ENCODE data around the gene CACNA2D1.
"Not testable (repeated sequence)": the region's sequence is repeated elsewhere in the genome, so short reads cannot be mapped to it uniquely, and the experiment has no call there.

CACNA2D1 gene

DNA sequence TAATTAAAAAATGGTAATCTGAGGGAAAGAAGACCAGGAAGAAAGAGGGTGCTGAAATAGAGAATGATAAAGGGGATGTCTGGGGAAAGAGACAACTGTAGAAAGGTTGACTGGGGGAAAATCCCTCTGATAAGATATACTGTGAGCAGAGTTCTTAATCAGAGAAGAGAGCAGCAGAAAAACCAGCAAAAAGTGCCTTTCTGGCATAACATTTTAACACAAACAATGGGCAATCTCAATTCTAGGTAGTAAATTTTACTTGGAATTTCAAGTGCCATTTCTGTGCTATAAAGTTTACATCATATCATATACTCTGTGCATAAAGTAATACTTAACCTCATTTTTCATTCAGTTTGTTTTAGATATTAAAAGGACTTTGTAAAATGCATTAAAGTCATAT lies 421.9 kb downstream of the CACNA2D1 start:
- no peak for DNase-seq

DNA sequence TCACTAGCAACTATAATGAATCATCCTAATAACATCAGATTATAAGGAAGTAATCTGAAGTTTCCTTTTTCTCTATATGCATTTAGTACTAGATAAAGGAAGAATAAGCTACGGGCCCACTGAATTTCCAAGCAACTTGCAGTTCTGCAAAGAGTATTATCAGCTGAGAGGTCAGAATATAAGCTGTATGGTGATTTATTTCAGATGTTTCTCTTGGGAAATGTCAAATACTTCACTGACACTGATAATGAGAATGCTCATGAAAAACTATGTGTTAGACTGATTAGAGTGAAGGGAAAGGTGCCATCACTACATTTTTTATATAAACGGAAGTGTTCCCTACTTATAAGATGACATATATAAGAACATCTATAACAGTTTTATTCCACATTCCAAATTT lies 422.5 kb downstream of the CACNA2D1 start:
- no peak for DNase-seq

DNA sequence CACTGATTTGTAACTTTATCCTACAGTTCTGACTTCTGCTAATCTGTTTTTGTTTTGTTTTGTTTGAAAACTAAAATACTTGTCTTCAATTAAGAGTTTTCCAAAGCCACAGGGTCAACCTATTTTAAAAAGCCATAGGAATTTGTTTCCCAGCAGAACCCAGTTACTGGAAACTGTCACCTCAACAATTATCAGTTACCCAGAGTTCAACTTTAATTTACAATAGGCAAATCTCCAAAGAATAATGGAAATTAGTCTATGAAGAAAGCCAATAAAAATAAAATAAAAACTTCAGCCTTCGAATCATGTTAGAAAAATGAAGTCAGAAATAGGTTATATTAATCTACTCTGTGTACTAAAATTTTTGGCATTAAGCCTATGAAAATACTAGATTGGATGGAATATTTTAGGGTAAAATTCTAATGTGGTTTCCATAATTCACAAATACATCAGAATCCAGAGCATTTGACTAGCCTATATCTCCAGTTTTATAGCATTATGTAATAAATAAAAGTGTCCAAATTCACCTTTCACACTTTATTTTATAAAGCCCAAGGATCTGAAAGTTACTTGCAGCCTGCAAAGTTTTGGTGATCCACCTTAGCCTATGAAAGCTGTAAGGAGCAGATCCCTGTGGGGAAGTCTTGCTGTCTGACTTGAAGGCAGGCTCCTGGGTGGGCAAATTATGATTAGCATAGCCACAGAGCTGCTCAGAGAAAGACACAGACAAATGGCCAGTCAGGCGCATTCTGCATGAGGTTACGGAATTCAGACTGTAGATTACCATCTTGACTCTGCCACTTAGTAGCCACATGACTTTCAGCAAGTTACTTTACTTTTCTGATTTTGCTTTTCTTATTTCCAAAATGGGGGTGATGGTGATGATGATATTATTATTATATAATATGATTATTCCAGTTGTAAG lies 423.8 kb downstream of the CACNA2D1 start:
- no peak for DNase-seq

DNA sequence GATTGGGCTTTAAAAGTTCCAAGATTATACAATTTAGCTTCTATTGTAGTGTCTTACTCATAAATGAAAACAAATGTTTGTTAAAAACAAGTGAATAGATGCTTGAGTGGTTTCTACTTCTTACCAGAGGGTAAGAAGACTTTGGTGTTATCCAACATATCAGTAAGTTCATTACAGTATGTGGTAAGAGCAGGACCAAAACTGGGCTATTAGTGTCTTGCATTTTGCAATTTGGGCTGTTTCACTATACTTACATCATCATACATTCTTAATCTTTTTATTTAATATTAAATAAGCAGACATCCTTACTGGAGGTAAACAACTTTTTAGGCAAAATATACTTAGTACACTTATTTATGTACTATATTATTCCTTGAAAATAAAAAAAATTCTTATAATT lies 425.4 kb downstream of the CACNA2D1 start:
- DNase-seq: no peak

DNA sequence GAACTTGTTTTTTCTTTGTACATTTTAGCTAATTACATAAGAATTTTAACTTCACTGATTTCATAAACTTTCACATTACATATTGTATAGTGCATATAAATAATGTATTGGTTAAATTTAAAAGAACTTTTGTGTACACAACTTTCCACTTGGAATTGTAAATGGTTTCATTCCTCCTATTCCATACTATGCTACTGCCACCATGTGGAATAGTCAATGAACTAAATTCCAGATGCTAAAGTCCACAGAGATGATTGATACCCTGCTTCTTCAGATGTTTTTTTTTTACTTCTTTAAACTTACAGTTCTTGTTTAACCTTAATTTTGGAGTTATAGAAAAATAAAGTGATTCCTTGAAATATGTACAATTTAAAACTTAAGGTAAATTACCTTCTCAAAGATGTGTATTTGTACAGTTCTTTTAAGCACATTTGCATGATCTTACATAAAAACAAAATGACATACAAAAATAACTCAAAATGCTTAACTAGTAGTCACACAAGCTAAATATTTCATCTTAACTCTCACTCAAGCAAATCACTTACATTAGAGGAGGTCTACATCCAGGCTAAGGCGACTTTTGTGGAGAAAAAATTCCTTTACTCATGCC lies 426.1 kb downstream of the CACNA2D1 start:
- DNase-seq: peak; percentile 23 to 37

DNA sequence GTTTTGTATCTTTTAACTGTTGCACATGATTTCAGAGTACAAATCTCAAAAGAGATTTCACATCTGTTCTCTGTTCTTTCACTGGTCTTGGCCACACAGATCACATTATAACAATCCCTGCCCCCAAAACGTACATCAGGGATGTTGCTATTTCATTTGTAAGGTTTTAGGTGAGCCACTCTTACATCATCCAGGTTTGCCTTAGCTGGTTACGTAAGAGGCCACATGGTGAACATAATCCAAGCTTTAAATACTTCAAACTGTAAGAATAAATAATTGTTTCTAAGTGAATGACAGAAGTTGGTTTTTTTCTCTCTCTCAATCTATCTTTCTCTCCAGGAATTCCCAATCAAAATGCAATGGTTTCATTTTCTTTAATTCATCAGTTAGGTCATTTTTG lies 427.8 kb downstream of the CACNA2D1 start:
- no peak for DNase-seq

DNA sequence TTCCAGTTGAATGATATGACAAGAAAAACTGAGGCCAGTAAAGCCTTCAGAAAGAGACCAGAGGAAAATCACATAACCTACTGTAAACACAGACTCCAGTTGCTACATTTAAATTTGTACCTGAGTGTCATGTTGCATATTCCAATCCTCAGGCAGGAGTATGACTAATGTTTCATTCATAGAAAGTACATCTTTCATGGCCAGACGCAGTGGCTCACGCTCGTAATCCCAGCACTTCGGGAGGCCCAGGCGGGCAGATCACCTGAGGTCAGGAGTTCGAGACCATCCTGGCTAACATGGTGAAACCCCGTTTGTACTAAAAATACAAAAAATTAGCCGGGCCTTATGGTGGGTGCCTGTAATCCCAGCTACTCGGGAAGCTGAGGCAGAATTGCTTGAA lies 429.0 kb downstream of the CACNA2D1 start:
- DNase-seq: not testable (repeated sequence)

DNA sequence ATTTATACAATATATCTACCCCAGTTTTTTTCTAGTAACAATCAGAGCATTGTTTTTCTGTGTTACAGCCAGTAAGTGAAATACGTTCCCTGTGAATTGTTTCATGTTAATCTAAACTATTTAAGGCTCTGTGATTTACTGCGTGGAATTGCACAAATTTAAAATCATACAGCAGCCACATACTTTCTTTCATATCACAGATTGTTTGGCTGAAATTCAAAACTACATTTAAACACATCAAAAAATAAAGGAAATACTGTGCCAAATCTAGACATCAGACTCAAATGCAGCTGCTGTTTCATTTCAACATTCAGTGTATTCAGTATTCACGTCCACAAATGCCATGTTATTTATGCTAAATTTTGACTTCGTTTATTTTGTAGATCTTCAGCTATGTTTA lies 431.1 kb downstream of the CACNA2D1 start:
- peak in 1 of 2 experiments; percentile 20 for DNase-seq

DNA sequence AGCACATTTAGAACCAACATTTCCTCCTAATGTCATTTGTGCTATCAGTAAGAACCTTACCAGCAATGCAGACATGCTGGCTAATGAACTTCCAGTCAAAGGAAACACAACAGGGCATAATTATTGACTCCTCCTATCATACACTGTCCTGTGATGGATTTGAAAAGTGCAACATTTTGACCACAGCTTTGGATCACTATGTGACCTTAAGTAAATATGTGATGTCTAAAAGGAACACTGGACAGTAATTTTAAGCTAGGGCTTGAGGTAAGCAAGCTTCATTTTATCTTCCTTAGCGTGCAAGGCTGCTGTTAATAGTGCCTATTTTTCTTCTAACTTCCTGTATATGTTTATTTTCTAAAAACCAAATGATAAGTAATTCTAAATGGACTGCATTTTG lies 433.2 kb downstream of the CACNA2D1 start:
- no peak for DNase-seq

DNA sequence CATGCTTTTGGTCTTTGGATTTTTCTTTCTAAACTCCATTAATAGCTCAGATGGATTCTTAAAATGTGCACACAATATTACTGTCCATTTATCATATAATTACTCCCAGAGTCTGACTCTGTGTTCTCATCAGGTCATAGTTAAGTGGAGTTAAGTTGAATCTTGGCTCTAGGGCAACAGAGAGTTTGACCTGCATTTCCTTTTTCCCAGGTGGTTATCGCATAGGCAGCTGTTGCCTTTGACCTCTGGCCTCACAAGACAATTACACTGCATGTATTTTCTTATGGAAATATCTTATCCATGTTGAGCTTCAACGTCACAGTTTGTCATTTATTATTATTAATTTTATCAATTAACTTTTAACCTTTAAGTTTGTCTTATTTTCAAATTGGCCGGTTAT lies 436.3 kb downstream of the CACNA2D1 start:
- DNase-seq: no peak

DNA sequence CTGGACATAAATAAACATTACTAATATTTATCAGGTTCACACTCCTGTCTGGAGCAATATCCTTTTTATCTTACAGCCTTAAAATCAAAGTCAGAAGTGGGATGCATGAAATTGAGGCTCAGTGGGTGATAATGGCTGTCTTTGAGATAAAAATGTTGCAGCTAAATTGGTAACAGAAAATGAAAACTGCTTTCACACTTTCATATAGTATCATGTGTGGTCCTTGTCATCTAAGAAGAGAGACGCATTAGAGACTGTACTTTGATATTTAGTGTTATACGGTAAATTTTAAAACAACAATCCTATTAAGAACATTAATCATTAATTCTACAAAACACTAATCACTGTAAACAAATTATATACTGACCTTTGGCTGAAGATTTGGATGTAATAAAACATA lies 438.5 kb downstream of the CACNA2D1 start:
- DNase-seq: no peak

DNA sequence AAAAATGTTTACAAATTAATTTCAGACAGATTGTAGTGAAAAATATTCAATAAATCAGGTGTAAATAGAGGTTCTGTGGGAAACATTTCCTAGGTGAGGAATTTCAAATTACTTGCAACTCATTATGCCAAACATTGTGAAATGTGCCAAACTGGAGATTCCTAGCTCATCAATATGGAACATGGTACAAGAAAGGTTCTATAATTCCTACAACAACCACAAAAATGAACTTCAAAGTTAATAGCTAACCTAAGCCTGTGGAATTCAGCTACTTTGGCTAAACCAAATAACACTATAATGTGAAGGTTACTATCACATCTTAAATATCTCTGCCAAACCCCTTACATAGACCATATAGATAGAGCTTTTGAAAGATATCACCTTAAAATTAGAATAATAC lies 450.4 kb downstream of the CACNA2D1 start:
- no peak for DNase-seq

DNA sequence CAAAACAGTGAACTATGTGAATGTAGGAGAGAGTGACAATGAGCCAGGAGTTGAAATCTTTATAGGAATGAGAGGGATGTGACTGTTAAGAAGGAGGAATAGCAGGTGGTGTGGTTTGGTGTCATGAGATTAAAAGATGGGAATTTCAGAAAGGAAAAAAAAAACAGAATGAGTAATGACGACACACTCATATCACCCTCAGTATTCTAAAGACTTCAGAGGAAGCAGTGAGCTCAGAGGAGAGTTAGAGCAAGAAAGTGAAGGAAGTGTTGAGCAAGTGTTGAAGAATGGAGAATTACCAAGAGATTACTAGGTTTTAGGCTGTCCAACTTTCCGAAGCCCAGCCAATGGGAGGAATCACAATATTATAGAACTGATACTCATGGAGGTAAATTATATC lies 453.2 kb downstream of the CACNA2D1 start:
- no peak for DNase-seq

DNA sequence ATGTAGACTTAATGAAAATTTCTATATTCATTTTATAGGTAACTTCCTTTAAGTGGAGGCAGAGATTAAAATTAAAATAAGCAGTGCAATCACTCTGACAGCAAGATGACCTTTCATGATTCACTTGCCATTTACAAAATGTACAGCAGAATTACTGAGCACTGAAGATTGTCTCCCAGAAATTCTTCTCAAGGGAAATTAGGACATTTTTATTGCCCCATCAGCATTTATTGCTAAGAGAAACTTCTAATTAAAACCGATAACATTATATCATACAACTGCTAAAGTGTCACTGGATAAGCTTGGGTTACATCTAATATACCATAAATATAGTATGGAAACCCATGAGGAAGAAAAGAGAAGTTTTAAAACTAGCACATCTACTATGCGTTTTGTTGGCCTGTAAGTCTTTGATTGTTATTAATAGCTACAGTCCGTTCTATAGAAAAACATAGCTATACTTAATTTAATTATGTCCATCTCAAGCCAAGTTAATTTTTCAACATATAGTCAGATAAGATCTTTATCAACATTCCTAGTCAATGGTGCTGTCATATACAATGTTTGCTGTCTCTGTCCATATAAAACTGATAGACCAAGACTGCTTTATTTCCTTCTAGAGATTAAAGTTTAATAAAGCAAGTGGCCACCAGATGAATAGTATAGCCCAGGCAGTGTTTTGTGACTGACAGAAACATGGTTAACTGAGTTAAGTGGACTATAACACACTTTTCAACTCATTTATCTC lies 456.7 kb downstream of the CACNA2D1 start:
- no peak for DNase-seq

DNA sequence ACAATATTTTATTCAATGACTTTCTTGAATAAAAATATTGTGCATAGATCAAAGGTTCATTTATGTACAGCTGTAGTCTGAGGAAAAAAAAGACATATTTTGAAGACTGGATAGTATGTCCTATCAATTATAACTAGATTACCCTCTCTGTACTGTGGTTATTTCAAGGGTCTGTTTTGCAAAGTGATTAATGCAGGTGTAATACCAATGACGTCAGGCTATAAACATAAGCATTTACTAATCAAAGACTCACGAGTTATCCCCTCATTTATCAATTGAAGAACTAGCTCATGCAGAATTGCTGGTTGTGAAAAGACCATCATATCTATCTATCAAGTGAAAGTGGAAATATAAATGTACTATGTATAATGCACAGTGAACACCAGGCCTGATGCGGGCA lies 460.2 kb downstream of the CACNA2D1 start:
- no peak for DNase-seq

DNA sequence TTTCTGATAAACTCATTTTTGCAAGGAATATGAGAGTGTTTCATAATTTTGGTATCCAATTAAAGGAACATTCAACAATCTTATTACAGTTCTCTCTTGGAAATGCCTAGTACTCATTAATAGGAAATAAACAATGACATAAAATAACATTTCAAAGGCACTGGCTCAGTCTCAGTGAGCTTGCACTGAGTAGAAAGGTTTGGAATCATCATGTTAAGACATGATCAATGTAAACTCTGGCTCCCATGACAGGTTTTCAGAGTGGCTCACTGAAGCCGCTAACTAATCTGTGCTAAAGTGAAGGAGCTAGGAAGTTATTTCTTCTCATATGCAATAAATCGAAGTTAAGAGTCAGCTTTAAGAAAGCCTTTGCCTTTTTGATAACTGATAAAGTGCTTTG lies 470.5 kb downstream of the CACNA2D1 start:
- DNase-seq: no peak

DNA sequence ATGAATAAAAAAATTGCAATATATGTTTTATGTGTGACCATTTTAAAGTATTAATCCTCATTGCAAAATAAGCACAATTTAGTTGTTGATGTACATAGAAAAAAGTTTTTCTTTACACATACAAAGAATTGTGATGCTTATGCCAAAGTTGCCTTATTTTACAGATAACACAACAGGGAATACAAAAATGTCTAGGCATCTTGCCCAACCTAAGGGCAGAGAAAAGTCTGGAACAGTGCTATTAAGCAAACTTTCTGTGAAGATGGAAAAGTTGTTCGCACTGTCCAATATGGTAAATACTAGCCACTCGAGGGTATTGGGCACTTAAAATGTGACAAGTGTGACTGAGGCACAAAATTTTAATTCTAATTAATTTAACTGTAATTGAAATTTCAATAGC lies 483.6 kb downstream of the CACNA2D1 start:
- DNase-seq: no peak

DNA sequence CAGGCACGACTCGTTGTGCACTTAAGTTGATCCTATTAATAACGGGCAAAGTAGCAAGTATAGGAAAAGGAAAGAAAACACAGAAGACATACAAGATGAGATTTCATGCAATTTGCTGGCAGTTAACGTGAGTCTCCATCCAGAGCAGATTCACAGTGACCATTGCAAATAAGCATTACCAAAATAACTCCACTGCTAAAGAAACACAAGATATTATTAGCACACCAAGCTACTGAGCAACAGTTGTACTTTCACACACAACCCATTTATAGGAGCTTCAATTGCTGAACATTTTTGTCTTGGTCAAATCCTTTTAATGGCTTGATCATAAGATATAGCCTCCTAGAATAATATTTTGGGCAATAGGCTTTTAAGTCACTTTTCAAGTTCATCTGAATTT lies 486.1 kb downstream of the CACNA2D1 start:
- no peak for DNase-seq

DNA sequence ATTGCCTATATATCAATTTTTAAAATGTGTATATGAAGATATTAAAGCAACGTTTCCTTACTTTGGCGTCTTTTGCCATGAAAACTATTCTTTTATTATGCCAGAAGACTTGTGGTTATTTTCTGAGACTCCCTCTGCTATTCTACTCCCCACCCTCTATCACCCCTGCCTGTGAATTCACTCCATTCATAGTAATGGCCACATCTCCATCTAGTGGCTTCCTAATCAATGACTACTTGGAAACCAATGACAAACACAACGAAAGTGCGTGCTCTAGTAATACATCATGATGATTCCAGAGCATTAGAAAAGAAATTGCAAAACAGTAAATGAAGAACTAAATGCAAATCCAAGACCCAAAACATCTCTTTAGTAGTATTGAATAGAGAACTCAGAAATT lies 487.1 kb downstream of the CACNA2D1 start:
- peak; percentile 62 to 70 for DNase-seq

DNA sequence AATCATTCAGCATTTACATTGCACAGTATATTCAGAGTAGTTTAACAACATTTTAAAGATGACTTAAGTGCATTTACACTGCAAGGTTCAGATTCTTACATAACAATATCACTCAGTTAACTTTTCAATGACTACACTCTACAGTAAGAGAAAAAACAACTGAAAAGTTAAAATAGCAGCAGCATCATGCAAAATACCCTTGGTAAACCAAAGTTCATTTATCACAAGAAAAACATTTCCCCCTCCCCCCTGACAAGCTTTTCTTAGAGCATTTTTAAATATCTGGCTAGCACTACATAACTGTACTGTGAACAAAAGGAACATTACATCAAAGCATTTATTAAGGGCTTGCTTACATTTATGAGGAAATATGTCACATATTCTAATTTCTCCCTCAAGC lies 494.3 kb downstream of the CACNA2D1 start:
- DNase-seq: no peak

DNA sequence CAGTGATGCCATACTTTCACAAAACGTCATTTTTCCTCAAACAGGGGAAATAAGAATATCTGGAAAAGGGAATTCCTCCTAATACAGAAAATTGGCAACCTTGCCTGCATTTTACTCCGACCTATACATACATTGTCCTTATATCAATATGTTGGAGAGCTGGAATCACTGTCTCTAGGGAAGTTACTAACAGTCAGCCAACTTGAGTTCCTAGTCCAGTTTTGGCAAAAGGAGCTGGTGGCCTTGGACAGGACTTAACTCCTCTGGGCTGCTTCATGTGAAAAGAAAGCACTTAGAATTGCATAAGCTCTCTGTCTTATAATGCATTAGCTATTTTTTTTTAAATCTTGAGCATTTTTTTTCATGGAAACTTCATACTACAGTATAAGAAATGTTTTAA lies 499.5 kb downstream of the CACNA2D1 start:
- DNase-seq: peak in 1 of 2 experiments; percentile 18

DNA sequence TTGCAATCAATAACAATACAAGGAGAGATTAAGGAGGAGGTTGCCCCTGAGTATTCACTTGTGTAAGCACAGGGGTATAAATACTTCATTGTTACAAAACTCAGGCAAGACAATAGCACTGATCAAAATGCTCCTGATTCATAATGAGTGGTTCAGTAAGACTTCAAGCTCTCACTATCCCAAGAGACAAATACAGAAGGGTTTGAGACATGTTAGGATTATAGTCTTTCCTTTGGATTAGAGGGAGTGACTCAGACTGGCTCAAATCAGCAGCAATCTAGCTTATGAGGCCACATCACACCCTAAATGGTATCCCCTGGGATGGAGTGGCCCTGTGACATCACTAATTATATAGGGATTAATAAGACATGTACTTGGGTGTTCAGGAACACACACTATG lies 506.5 kb downstream of the CACNA2D1 start:
- DNase-seq: no peak

DNA sequence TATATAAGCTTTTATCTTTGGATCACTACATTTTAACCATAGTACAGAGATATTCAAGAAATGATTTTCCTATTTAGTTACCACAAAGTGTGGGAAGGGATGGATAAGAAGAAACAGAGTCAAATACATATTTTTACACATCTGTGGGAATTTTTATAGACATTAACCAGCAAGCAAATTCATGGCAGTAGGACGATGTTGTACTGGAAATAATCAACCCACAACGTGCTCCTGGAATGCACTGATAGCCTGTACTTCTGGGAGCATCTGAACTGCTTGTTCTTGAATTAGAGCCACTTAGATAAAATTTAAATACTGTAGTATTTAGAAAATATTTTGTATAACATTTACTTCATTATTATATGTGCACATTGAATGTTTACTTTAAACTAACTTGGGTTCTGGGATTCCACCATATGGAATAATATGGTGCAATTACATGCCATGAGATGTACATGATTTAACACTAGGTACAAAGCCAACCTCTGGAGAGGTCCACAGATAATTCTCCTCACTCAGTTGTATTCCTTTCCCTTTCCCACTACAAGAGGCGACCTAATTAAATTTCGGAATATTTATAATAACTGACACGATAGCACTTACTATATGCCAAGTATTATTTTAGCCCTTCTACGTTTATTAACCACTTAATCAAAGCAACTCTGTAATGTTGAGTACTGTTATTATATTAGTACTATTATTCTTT lies 508.8 kb downstream of the CACNA2D1 start:
- DNase-seq: no peak
